ENCODE measurements around the gene RAPGEF1.

Gene RAPGEF1

GRCh38 chr9:131623655-131624330 is 116.1 kb downstream of the RAPGEF1 start:
- no peak for DNase-seq (ENCODE audit: low read depth)

DNA sequence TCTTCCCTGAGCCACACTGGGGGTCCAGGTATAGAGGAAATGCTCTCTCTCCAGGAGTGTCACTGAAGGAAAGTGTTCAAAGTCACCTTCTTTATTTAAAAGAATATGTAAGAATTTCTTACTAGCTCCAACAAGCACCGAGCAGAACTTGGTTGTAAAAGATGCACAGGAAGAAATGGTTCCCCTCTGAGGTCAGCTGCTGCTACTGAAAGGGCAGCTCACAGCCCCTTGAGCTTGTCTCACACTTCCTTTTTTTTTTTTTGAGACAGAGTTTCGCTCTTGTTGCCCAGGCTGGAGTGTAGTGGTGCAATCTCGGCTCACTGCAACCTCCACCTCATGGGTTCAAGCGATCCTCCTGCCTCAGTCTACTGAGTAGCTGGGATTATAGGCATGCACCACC is 117.4 kb downstream of the RAPGEF1 start:
- DNase-seq (ENCODE audit: low read depth): no peak

GRCh38 chr9:131621551-131622358 is 118.1 kb downstream of the RAPGEF1 start:
- DNase-seq (ENCODE audit: low read depth): no peak

DNA sequence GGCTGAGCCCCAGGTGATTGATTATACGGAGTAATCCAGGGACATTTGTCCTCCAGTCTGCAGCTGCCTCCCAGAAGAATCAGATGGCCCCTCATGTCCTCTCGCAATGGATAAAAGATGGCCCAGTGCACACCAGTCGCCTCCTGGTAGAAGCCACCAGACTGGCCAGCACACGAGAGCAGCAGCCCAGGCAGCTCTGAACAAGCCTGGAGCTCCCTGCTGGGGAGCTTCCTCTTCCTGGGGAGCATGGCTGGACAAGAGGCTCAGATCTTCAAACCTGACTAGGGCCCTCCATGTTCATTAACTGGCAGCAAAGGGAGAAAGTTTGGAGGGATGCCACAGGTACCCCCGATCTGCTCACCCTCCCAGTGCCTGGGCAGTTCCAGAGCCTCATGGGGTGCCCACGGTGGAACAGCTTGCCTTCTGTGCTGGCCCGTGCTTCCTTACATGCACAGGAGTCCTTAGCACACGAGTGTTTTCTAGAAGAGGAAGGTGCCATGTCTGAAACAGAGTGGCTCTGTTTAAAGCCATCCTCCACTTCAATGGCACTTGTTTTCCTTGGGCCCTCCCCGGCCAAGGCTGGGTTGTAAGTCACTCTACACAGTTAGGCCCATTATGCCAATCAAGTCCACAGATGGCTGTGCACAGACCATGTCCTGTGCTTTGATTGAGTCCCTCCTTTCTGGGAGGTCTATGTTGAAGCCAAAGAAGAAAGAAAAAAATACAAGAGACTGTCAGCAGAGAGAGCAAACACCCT is 118.9 kb downstream of the RAPGEF1 start:
- DNase-seq (ENCODE audit: low read depth): no peak

DNA sequence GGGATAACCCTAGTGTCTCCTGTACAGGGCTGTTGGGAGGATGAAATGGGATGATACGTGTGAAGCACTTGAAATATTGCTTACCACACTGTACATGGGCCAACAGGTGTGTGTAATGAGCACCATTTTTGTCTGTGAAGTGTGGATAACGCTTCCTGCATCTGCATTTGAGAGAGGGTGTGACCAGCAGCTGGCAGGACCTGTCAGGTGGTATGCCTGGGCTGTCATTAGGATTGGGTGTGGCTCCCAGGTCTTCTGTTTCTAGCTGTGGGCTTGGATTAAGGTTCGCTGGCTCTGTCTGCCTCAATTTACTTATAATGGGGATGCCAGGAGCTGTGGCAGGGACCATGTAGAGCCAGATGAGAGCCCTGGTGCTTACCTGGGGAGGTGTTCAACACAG is 120.2 kb downstream of the RAPGEF1 start:
- DNase-seq (ENCODE audit: low read depth): no peak

GRCh38 chr9:131618785-131619184 is 121.1 kb downstream of the RAPGEF1 start:
- DNase-seq (ENCODE audit: low read depth): no peak

DNA sequence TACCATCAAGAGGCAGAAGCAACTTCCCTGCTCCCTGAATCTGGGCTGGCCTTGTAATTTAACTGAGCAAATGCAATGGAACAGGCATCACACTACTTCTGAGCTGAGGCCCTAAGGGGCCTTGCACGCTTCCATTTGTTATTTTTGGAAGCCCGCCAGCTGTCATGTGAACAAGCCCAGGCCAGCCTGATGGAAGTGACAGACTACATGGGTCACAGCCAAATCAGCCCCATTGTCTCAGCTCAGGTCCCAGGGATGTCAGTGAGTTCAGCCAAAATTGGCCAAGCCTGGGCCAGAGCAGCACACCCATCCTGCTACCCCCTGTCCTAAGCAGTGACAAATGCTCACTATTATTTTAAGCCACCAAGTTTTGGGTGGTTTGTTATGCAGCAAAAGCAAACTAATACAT is 121.8 kb downstream of the RAPGEF1 start:
- DNase-seq (ENCODE audit: low read depth): no peak

GRCh38 chr9:131617611-131618010 is 122.3 kb downstream of the RAPGEF1 start:
- DNase-seq (ENCODE audit: low read depth): no peak

GRCh38 chr9:131616983-131617604 is 122.8 kb downstream of the RAPGEF1 start:
- DNase-seq (ENCODE audit: low read depth): no peak

GRCh38 chr9:131614340-131614915 is 125.4 kb downstream of the RAPGEF1 start:
- no peak for DNase-seq (ENCODE audit: low read depth)

- DNase-seq (ENCODE audit: low read depth): no peak
Measured at GRCh38 chr9:131613921-131614320, 126.0 kb downstream of the RAPGEF1 start.

- DNase-seq (ENCODE audit: low read depth): no peak
Measured at GRCh38 chr9:131612851-131613250, 127.0 kb downstream of the RAPGEF1 start.

GRCh38 chr9:131611586-131612315 is 128.1 kb downstream of the RAPGEF1 start:
- DNase-seq (ENCODE audit: low read depth): no peak

DNA sequence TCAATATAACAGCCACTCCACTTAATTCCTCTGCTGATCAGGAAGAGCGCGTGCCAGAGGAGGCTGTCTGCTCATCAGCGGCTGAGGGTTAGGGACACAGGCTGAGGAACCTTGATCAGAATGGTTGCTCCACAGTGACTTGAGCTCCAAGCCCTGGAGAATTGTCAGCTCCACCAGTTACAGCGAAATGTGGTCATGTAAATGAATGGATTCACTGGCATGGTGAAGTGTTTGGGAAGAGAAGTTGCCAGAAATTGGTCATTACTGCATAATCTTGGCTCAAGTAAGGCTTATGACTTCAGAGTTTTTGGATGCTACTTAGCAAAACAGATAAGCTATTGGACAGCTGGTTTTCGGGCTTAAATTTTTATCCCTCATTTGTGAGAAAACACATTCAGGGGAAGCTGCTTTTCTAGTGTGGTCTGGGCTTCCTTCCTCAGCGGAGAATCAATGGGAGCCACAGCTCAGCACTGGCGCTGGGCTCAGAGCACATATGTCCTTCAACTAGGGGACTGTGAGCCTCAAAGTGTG is 129.6 kb downstream of the RAPGEF1 start:
- DNase-seq (ENCODE audit: low read depth): no peak

DNA sequence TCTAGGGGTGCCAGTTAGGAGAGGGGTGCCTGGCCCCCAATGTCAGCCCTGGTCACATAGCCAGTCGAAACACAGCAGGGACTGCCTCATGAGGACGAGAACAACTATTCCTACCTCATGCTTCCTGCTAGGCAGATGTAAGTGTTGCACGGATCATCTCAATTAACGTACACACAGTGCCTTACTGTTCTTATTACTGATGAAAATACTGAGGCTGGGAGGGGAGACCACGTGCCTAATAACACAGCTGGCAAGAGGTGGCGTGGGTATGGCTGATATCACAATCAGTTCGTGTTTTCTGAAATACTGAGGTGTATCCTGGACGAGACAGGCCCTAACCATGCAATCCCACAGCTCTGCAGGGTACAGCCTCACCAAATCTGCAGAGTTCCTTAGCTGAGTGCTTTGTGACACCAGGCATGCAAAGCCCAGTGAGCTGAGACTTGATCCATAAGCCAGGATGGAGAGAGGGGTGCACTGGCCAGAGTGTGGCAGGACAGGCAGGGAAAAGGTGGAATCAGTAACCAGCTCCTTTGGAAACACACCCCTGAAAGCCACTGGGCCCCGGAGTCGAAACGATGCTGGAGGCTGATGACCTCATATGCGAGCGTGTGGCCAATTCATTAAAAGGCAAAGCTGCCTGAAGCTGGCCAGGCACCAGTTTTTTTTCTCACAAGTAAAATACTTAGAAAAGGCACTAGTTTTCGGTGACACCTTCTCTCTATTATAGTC is 130.6 kb downstream of the RAPGEF1 start:
- DNase-seq (ENCODE audit: low read depth): no peak

- no peak for DNase-seq (ENCODE audit: low read depth)
Measured at GRCh38 chr9:131608493-131609037, 131.3 kb downstream of the RAPGEF1 start.

DNA sequence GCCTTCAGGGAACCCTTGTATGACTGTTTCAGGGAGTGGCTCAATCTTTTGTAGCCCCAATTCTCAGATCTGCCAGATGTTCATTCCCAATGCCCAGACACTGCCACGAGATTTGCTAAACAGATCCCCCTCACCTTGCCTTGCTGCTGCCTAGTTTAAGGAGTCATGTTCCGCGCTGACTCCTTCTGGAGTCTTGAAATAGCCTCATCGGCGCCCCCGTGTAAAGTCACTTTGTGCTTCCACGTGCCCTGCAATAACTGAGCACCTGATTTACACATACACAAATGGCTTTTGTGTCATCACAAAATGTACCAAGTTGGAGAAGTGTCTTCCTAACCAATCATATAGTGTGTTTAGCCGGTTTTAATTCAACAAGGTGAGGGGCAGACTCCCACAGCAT is 132.3 kb downstream of the RAPGEF1 start:
- no peak for DNase-seq (ENCODE audit: low read depth)

DNA sequence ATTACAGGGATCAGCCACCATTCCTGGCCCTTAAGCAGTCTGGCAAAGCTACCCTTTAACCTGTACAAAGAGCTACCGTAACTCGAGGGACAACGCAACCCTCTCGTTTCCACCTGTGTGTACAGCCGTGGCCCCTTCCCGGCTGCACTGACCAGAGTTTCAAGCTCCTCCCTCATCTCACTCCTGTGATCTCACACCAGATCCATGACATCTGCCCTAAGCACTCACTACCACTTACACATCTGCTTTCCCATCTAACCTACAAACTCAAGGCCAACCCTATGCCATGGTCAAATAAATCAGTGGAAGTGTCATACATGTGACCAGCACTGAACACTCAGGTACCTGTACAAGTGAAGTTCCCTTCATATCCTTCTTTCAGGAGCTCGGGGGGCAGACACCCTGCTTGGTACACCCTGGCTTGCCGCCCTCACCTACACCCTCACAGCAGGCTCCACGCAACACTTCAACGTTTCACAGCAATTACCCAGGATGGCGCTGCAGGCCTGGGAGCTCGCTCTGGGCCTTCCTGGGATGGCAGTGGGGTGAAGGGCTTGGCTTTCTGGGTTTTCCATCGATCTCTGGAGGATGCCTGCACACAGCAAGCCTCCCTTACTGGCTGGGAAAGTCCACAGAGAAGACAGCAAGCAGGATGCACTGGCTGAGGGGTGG is 132.8 kb downstream of the RAPGEF1 start:
- no peak for DNase-seq (ENCODE audit: low read depth)

GRCh38 chr9:131605770-131606590 is 133.9 kb downstream of the RAPGEF1 start:
- no peak for DNase-seq (ENCODE audit: low read depth)
